SKM-1 (cell line): ENCODE data around the gene AGPAT3.
A peak's percentile ranks its signal among the peaks of the same experiment; 100 is the strongest.
"Not testable (repeated sequence)": the region's sequence is repeated elsewhere in the genome, so short reads cannot be mapped to it uniquely, and the experiment has no call there.

Experiments used
- DNase-seq: peaks from one replicate; lab custom pipeline; 2025; ENCODE audit not compliant: unreplicated experiment; lab: John Stamatoyannopoulos, UW

AGPAT3 gene

DNA sequence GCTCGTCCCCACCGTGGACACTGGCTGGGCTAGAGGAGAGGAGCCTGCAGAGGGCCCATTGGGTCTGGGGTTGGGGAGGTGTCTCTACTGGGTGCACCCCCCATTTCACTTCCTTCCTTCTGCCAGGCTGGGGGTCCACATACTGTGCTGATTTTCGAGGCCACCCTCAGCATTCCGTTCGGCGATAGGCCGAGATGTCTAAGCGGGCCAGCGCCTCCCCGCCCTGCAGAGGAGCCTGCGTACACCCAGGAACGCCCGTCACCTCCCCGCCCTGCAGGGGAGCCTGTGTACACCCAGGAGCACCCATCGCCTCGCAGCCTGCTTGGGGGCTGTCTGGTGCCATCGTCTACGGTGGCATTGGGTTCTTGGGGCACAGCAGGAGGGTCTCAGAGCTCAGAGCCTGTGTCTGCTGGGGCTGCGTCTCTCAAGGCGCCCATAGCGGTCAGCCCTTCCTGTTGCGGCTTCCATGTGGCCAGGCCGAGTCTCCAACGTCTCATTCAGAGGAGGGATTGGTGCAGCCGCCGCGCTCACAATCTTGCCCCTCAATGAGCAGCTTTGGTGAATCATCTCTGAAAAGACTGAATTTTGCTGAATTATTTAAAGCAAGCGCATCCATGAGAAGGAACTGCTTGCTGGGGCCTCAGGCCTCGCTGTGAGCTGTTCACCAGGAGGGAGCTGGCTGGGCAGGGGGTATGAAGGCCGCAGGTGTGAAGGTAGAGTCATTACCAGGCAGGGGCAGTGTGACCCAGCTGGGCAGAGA is 30.7 kb upstream of the AGPAT3 start:
- no peak for DNase-seq

DNA sequence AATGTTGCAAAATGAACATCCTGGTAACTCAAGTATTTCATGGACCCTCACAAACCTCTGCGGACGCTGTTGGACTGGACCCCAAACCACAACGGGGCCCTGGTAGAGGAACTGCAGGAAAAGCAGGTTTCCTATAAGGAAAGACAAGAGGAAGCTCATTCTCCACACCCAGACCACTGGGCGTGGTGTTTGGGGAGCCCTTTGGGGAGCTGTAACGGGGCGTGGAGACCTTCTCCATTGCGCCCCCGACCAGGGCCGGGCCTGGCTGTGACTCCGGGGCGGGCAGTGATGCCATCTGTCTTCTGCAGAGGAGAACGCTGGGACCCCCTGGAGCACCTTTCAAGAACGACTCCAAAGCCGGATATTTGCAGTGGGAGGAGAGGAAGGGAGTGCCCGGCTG is 30.0 kb upstream of the AGPAT3 start:
- no peak for DNase-seq

GRCh38 chr21:43835861-43836260 is 29.2 kb upstream of the AGPAT3 start:
- no peak for DNase-seq

- no peak for DNase-seq
These were observed 28.4 kb upstream of the AGPAT3 start for GRCh38 chr21:43836616-43837015.

- no peak for DNase-seq
These were observed 24.8 kb upstream of the AGPAT3 start for GRCh38 chr21:43840259-43840658.

GRCh38 chr21:43842742-43843141 is 22.3 kb upstream of the AGPAT3 start:
- DNase-seq = no peak

DNA sequence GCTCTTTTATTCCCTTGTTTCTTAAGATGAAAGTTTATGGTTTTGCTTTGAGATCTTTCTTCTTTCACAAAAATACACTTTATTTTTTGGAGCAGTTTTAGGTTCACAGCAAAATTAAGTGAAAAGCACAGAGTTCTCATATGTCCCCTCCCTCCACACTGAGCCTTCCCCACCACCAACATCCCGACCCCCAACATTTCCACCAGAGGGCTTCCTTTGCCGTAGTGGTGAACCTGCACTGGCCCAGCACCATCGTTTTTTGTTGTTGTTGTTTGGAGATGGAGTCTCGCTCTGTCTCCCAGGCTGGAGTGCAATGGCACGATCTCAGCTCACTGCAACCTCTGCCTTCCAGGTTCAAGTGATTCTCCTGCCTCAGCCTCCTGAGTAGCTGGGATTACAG is 20.1 kb upstream of the AGPAT3 start:
- DNase-seq = not testable (repeated sequence)

DNA sequence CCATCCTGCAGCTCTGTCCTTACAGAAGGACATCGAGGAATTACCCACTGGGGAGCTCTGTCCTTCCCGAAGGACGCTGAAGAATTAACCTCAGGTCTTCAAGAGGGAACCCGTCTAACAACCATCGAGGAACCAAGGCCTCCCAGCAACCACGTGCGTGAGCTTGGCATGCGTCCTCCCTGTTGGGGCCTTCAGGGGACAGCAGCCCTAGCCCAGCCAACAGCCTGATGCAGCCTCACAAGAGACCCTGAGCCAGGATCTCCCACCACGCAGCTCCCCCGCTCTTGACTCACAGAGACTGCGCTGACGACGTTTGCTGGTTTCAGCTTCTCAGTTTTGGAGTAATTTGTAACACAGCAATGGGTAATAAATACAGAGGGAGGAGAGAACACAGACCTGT is 19.6 kb upstream of the AGPAT3 start:
- no peak for DNase-seq

GRCh38 chr21:43846430-43846829 is 18.6 kb upstream of the AGPAT3 start:
- no peak for DNase-seq

GRCh38 chr21:43847301-43847700 is 17.7 kb upstream of the AGPAT3 start:
- no peak for DNase-seq

DNA sequence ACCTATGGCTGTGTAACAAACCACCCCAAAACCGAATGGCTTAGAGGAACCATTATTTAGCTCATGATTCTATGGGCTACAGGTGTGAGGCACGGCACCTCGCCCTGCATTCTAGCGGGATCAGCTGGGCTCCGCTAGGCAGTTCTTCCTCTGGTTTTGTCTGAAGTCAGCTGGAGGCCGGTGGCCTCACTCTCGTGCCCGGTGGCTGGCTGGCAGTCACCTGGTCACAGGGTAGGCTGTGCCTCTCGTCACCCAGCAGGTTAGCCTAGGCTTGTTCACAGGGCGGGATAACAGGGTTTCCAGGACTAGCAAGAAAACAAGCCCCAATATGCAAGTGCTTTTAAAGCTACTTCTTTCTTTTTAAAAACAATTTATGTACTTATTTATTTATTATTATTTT is 16.3 kb upstream of the AGPAT3 start:
- no peak for DNase-seq

- DNase-seq = no peak
These were observed 15.3 kb upstream of the AGPAT3 start for GRCh38 chr21:43849532-43850299.

GRCh38 chr21:43850728-43851295 is 14.2 kb upstream of the AGPAT3 start:
- no peak for DNase-seq

- no peak for DNase-seq
These were observed 13.4 kb upstream of the AGPAT3 start for GRCh38 chr21:43851593-43851992.

- DNase-seq = no peak
These were observed 10.9 kb upstream of the AGPAT3 start for GRCh38 chr21:43853851-43854772.

GRCh38 chr21:43854773-43855633 is 10.0 kb upstream of the AGPAT3 start:
- peak; percentile 79 for DNase-seq

DNA sequence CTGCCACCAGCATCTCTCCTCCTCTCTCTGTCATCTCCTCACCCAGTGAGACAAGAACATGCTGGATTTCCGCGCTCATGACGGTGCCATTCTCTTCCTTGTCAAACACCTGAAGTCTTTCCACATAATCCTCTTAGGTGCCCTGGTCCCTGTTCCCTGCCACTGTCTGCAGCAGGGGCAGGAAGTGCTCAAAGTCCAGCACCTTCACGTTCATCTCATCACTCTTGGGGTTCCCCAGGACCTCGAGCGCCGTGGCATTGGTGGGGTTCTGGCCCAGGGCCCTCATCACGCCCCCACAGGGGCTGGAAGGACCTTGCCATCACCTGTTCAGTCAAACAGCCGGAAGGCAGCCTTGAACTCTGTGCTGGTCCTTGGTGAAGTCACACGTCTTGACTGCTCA is 9.1 kb upstream of the AGPAT3 start:
- no peak for DNase-seq

- DNase-seq = no peak
These were observed 6.0 kb upstream of the AGPAT3 start for GRCh38 chr21:43858806-43859648.

DNA sequence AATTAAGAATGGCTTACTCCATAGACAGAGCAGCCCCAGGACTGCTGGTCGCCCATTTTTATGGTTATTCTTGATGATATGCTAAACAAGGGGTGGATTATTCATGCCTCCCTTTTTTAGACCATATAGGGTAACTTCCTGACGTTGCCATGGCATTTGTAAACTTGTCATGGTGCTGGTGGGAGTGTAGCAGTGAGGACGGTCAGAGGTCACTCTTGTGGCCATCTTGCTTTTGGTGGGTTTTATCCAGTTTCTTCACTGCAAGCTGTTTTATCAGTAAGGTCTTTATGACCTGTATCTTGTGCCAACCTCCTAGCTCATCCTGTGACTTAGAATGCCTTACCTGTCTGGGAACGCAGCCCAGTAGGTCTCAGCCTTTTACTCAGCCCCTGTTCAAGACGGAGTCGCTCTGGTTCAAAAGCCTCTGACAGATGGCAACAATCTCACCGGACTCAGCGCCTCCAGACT is 5.2 kb upstream of the AGPAT3 start:
- no peak for DNase-seq
